Kidney epithelial cell (primary cell): ENCODE data around the gene AIG1. TPM values are rescaled to one million over a fixed set of nuclear protein-coding genes. Genes with fewer than 3 reads are reported as not detected.
"Not testable (repeated sequence)": the region's sequence is repeated elsewhere in the genome, so short reads cannot be mapped to it uniquely, and the experiment has no call there.

Source experiments
- DNase-seq: peaks from one replicate; pipeline ENCODE4 v3.0.0-alpha.2; 2010; ENCODE audit warnings: low read depth
- H3K27me3 ChIP-seq: 2 replicates; pipeline ENCODE4 v1.6.0; 2011; ENCODE audit warnings: low read length; ENCODE audit not compliant: control insufficient read depth, insufficient read depth
- H3K36me3 ChIP-seq: 2 replicates; pipeline ENCODE4 v1.5.1; 2011; ENCODE audit warnings: low read length; ENCODE audit not compliant: control insufficient read depth, insufficient read depth
- H3K4me3 ChIP-seq: 2 replicates; pipeline ENCODE4 v1.5.1; 2011; ENCODE audit warnings: low read depth, mild to moderate bottlenecking, control low read depth, low read length
- total RNA-seq: library from RNA; depleted of rRNA; stranded (reverse); fragments of >200 nt; gene quantifications from 2 replicates; pipeline ENCODE4 v1.2.3, GENCODE V29; 2015
- TF ChIP-seq, protein P1 (sequence below): IDR thresholded peaks from 2 replicates; pipeline ENCODE4 v1.5.1; 2011; ENCODE audit warnings: mild to moderate bottlenecking, moderate library complexity, low read length, control low read depth, inconsistent platforms; ENCODE audit not compliant: insufficient read depth, poor library complexity, severe bottlenecking

AIG1 gene
- total RNA-seq, 1 donor from 2014 or later, result 62.5 TPM

DNA sequence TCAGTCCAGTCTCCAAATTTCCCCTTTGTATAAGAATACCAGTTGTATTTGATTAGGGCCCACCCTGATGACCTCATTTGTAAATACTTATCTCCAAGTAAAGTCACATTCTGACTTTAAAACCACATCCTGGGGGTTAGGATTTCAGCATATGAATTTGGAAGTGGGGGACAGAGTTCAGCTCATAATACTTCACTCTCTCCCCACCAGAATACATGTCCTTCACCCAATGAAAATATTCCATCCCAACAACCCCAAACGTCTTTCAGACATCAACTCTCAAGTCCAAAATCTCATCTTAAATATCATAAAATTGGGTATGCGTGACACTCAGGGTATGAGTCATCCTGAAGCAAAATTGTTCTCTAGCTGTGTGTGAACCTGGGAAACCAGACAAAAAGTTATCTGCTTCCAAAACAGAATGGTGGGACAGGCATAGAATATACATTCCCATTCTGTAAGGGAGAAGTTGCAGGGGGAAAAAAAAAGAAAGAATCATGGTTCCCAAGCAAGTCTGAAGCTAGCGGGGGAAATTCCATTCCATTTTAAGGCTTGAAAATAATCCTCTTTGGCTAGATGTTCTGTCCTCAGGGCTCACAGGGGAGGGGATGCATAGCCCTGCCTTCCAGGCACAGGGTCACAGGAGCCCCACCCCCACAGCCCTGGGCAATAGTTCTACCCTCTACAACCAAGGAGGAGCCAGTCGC lies 275.9 kb downstream of the AIG1 start:
- Histone ChIP-seq H3K36me3 (no peaks in the 10 kb centered on the region), H3K27me3 (no peaks in the 10 kb centered on the region), H3K4me3 (no peak overlapping the region)
- no peak for DNase-seq
- TF ChIP-seq, protein P1, sequence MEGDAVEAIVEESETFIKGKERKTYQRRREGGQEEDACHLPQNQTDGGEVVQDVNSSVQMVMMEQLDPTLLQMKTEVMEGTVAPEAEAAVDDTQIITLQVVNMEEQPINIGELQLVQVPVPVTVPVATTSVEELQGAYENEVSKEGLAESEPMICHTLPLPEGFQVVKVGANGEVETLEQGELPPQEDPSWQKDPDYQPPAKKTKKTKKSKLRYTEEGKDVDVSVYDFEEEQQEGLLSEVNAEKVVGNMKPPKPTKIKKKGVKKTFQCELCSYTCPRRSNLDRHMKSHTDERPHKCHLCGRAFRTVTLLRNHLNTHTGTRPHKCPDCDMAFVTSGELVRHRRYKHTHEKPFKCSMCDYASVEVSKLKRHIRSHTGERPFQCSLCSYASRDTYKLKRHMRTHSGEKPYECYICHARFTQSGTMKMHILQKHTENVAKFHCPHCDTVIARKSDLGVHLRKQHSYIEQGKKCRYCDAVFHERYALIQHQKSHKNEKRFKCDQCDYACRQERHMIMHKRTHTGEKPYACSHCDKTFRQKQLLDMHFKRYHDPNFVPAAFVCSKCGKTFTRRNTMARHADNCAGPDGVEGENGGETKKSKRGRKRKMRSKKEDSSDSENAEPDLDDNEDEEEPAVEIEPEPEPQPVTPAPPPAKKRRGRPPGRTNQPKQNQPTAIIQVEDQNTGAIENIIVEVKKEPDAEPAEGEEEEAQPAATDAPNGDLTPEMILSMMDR, result no peak

DNA sequence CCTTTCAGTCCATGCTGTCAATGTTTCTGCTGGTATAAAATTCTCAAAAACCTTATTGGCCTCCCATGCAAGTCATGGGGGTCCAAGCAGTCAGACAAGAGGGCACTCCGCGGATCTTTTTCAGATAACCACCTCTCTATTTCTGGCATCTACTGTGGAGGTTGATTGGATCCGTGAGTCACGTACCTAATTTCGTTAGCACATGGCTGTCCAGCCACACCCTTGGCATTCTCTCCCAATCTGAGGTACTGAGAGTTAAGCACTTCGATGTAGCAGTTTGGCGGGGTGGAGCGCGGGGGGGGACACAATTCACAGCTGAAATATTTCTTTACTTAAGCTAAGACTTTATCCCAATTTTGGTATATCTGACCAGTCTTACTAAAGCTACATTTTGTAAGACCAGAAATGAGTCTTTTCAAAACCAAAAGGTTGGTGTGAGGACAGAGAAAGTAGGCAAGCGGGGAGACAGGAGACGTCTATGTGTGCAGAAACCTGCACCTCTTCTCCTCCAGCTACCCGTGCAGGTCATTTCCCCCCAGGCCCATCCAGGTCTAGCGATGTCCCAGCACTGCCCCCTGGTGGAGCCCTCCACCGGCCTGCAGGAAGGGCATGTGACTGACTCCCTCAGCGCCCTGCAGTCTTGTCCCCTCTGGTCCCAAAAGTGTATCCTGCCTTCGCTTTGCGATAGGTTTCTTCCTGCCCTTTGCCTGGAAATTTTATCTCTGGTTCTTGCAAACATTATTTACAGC lies 276.7 kb downstream of the AIG1 start:
- Histone ChIP-seq H3K36me3 (no peaks in the 10 kb centered on the region), H3K4me3 (no peak overlapping the region), H3K27me3 (no peaks in the 10 kb centered on the region)
- no peak for DNase-seq
- TF ChIP-seq, protein P1, result peak; percentile 50

DNA sequence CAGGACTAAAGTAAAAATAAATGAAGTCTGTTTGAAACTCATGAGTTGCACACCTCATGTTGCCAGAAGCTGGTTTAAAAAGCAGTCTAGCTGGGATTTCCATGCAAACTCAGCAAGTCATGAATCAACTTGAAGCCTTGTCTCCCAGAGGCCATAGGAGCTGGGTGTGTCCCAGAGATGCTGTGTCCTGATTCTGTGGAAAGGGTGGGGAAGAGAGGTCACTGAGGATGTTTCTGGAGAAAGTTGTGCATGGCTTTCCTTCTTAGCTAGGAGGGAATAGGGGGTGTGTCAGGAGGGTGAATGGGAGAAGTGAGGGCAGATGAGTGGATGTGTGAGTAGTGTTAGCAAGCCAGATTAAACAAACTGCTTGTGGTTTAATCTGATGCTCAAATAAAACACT lies 278.5 kb downstream of the AIG1 start:
- Histone ChIP-seq H3K27me3 (no peaks in the 10 kb centered on the region), H3K4me3 (no peak overlapping the region), H3K36me3 (no peaks in the 10 kb centered on the region)
- no peak for DNase-seq
- TF ChIP-seq, protein P1, result no peak

DNA sequence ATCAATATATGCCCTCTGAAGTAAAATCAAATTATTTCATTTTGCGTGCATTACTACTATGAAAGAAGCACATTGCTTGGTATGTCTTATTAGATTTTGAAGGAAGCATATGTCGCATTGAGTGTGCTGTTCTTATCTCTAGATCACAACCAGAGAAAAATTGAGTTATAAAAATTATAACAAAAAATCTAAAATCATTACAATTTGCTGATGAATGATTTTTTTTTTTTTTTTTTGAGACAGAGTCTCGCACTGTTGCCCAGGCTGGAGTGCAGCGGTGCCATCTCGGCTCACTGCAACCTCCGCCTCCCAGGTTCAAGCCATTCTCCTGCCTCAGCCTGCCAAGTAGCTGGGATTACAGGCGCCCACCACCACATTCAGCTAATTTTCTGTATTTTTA lies 284.8 kb downstream of the AIG1 start:
- DNase-seq, H3K4me3 ChIP-seq, H3K36me3 ChIP-seq, H3K27me3 ChIP-seq: not testable (repeated sequence)

DNA sequence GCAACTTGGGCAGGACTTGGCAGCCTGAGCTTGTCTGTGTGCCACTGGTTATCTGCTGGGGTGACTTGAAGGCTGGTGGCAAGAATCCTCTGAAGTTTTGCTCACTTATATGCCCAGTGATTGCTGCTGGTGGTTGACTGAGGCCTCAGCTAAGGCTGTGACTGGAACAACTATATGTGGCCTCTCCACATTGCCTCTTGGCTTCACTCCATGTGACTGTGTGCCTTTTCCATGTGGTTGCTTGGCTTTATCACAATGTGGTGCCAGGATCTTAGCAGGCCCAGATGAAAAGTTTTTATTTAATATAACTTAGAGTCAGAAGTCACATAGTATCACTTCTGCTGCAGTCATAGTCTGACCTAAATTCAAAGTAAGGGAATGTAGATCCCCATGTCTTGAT lies 285.3 kb downstream of the AIG1 start:
- Histone ChIP-seq H3K4me3 (no peak overlapping the region), H3K27me3 (no peaks in the 10 kb centered on the region), H3K36me3 (no peaks in the 10 kb centered on the region)
- no peak for DNase-seq
- TF ChIP-seq, protein P1, result no peak

DNA sequence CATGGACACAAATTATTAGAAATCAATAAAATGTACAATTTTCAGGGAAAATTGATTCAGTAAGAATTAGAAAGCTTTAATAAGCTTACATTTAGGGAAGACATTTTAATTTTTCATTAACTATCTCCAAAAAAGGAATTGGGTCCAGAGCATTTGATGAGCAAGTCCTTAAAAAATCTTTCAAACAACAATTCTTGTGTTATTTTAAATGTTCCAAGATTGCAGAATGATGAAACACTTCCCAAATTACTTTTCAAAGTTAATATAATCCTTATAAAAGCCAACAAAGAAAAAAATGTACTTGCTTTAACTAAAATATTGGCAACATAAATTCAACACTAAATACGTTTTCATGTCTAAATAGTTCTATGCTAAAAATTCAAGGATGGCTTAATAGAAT lies 287.8 kb downstream of the AIG1 start:
- no peak for DNase-seq
- Histone ChIP-seq H3K36me3 (no peaks in the 10 kb centered on the region), H3K27me3 (no peaks in the 10 kb centered on the region), H3K4me3 (no peak overlapping the region)
- TF ChIP-seq, protein P1, result no peak
